ENCODE results near the gene GALNT9.

GALNT9 gene

GRCh38 chr12:132263451-132264049 is 65.8 kb downstream of the GALNT9 start:
- TF ChIP-seq CTCF (IDR thresholded peaks at IDR 0.05; ENCODE audit: low read depth, low read length, missing control alignments) = no peak
- in situ Hi-C loops (cut with HindIII; ENCODE audit: low sequenced_read_pairs) = loop anchor here (5.0 kb wide), 1 partner anchor 59 kb away; no protein-coding TSS in a partner anchor
- H3K4me3 ChIP-seq (ENCODE audit: low read depth, low read length) = no peak overlapping the region
- no peak for DNase-seq (ENCODE audit: low read depth)

DNA sequence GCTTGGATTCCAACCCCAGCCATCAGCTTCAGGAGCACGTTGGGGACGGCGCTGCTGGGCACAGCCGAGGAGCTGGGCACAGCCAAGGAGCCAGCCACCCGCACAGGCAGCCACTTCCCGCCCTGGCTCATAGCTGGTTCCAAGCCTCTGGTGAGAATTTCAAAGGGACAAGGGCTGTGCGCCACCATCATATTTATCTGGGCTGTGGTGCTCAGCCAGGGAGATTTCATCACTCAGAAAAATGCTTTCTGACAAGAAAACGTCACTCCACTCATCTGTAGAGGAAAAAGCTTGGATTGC is 66.4 kb downstream of the GALNT9 start:
- TF ChIP-seq CTCF (IDR thresholded peaks at IDR 0.05; ENCODE audit: low read depth, low read length, missing control alignments) = no peak
- in situ Hi-C loops (cut with HindIII; ENCODE audit: low sequenced_read_pairs) = loop anchor here (5.0 kb wide), 1 partner anchor 59 kb away; no protein-coding TSS in a partner anchor
- no peak overlapping the region for H3K4me3 ChIP-seq (ENCODE audit: low read depth, low read length)
- DNase-seq (ENCODE audit: low read depth) = no peak

- no peak for DNase-seq (ENCODE audit: low read depth)
- no peak overlapping the region for H3K4me3 ChIP-seq (ENCODE audit: low read depth, low read length)
- in situ Hi-C loops (cut with HindIII; ENCODE audit: low sequenced_read_pairs) = loop anchor here (5.0 kb wide), 1 partner anchor 60 kb away; no protein-coding TSS in a partner anchor
- TF ChIP-seq CTCF (IDR thresholded peaks at IDR 0.05; ENCODE audit: low read depth, low read length, missing control alignments) = no peak
Measured at GRCh38 chr12:132262256-132263060, 66.9 kb downstream of the GALNT9 start.

DNA sequence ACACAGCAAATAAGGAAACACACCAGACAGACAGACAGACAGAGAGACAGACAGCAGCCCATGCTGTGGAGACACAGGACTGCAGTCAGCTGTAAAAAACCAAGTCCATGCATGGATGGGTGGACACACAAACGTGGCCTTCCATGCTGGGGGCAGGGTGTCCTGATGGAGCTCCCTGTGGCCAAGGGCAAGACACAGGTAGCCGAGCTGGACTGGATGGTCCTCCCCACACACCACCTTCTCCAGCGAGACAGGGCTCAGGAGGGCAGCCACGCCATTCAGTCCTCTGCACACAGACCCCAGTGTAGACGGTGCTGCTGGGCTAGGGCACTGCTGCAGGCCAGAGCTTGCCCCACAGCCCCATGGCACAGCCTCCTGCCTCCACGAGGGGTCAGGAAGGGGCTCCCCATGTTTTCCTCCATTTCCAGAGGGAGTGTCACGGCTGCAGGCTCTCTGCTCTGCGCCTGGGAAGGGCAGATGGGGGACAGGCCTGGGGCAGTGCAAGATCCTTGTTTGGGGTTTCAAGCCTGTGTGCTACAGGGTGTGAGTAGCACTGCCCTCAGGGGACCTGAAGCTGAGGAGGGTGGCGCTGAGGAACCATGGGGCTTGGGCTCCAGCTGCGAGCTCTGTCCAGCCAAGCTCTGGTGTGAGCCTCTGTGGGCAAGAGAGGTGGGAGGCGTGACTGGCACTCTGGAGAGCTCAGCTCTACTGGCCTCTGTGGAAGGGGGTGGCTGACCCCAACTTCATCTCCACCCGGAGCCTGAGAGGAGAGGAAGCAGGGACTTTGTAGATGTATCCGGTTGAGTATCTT is 67.9 kb downstream of the GALNT9 start:
- no peak overlapping the region for H3K4me3 ChIP-seq (ENCODE audit: low read depth, low read length)
- in situ Hi-C loops (cut with HindIII; ENCODE audit: low sequenced_read_pairs) = loop anchor here (5.0 kb wide), 1 partner anchor 61 kb away; no protein-coding TSS in a partner anchor
- DNase-seq (ENCODE audit: low read depth) = no peak
- TF ChIP-seq CTCF (IDR thresholded peaks at IDR 0.05; ENCODE audit: low read depth, low read length, missing control alignments) = no peak

DNA sequence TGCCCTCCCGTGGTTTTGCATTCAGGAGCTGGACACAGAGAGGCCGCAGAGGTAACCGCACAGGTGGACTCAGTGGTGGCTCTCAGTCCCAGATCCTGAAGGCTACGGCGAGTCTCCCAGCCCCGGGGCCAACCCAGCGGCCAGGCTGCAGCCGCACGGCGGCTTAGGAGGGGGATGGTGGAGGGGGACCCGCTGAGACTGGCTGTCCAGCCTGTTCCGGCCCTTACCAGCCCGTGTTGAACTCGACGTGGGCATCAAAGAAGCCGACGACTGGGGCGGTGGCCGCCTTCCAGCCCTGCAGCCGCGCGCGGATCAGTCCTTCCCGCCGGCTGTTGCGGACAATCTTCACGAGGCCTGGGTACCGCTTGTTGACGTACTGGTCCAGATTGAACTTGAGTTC is 68.7 kb downstream of the GALNT9 start:
- DNase-seq (ENCODE audit: low read depth) = no peak
- TF ChIP-seq CTCF (IDR thresholded peaks at IDR 0.05; ENCODE audit: low read depth, low read length, missing control alignments) = no peak
- H3K4me3 ChIP-seq (ENCODE audit: low read depth, low read length) = no peak overlapping the region
- in situ Hi-C loops (cut with HindIII; ENCODE audit: low sequenced_read_pairs) = loop anchor here (5.0 kb wide), 1 partner anchor 62 kb away; no protein-coding TSS in a partner anchor
